Activated CD8-positive, alpha-beta memory T cell treated with anti-CD3 and anti-CD28 coated beads, Interleukin-2, amount 50 U/mL, for 1 hour (primary cell): ENCODE results near the gene LGALS1.
A peak's percentile ranks its signal among the peaks of the same experiment; 100 is the strongest.

ENCODE experiments used
- DNase-seq: peaks from one replicate; pipeline ENCODE4 v3.0.0-alpha.2; 2020; ENCODE audit errors: extremely low read depth

Gene LGALS1

DNA sequence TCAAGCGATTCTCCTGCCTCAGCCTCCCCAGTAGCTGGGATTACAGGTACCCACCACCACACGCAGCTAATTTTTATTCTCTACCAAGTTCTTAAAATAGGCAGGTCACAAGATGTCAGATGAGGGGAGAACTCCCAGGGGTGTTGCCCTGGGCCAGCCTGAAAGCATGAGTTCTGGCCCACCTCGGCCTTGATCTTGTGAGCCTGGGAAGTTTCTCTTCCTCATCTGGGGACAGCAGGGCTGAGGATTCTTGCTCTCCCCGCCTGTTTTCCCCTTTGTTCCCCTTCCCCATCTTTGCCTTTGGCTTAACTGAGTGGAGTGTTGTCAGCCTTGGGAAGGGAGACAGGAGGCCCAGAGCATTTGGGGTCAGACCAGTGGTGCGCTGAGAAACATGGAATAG, 13.4 kb upstream of the LGALS1 start:
- DNase-seq: no peak

DNA sequence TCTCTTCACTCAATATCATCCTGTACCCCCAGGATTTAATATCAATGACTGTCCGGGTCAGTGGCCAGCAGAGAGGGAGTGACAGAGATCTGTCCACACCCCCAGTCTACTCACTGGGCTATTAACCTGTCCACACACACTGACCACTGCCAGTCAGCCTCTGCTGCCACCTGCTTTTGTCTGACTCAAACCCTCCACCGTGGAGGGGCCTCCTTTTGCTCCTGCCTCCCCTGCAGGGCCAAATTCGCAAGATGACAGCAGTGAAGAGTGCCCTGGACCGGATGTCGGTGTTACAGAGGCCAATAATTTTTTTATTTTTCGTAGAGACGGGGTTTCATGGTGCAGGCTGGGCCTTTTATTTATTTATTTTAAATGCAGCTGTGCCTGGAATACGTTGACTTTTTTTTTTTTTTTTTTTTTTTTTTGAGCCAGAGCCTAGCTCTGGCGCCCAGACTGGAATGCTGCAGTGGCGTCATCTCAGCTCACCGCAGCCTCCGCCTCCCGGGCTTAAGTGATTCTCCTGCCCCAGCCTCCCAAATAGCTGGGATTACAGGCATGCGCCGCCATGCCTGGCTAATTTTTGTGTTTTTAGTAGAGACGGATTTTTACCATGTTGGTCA, 11.8 kb upstream of the LGALS1 start:
- no peak for DNase-seq

DNA sequence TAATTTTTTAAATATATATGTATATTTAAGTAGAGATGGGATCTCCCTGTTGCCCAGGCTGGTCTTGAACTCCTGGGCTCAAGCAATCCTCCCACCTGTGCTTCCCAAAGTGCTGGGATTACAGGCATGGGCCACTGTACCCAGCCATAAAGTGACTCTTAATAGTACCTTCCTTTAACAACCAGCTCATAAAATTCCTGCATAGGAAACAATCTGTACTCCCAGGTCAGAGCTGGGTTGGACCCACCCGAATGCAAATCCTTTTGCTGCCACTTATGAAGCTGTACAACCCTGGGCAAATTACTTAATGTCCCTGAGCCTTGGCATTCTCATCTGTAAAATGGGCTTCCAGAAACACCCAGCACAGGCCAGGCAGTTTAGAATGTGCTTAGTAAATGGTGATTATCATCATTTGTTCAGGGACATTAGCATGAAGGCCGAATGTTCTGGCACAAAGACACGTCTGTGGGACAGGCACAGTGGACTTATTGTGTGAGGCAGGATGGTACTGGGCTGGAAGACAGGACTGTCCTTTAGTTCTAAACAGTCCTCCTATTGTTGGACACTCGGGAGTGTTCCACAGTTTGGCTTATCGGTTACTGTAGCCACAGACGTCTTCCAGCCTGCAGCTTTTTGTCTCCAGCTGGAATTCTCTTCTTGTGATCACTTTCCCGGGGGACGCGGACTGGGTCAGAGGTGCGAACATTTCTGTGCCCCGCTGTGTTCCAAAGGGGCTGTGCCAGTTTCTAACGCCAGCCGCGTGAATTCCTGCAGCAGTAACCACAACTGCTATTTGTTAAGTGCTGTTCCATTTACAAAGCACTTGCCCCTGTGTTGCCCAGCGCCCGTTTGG, 11.0 kb upstream of the LGALS1 start:
- DNase-seq: no peak

DNA sequence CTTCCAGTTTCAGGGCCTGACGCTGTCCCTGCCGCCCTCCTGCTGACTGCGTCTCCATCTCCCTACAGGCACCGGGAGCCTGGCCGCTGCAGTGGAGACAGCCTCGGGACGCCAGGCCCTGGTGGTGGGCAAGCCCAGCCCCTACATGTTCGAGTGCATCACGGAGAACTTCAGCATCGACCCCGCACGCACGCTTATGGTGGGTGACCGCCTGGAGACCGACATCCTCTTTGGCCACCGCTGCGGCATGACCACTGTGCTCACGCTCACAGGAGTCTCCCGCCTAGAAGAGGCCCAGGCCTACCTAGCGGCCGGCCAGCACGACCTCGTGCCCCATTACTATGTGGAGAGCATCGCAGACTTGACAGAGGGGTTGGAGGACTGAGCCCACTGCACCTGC, 9.9 kb upstream of the LGALS1 start:
- no peak for DNase-seq

DNA sequence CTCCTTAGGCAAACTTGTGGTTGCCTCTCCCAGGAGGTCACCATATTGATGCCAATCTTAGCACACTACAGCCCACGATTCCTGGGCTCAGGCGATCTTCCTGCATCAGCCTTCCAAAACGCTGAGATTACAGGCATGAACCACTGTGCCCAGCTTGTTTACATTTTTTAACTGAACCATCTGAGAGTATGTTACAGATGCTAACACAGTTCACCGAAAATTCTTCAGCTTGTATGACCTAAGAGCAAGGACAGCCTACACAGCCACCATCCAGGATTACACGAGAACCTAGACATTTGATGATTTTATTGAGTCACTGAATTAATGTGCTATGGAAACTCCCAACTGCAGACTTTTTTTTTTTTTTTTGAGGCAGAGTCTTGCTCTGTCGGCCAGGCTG, 5.8 kb upstream of the LGALS1 start:
- no peak for DNase-seq

DNA sequence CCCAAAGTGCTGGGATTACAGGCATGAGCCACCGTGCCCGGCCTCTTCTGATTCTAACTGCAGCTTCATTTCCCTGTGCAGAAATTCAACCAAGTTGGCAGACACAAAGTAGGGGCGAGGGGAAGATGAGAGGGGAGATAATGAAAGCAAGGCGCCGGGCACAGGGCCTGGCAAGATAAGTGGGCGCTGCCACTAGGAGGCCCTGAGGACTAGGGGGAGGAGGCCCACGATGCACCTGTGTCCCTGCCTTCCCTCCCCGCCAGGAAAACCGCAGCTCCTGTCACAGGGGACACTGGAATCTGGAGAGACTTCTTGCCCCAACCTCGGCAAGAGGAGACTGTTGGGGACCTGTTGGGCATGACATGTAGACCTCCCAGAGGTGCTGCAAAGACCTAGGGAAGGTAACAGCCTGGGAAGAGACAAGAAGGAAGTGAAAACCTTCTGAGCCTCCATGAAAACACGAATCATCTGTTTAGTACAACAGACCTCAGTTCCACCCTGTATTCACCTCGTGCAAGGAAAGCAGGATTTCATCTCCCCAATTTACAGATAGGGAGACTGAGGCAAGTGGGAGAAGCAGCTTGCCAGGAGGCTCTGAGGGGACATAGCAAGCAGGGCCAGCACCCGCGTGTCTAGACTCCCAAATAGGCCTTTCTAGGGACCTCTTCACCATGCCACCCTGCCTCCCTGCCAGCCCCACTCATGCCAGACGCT, 3.1 kb upstream of the LGALS1 start:
- no peak for DNase-seq

DNA sequence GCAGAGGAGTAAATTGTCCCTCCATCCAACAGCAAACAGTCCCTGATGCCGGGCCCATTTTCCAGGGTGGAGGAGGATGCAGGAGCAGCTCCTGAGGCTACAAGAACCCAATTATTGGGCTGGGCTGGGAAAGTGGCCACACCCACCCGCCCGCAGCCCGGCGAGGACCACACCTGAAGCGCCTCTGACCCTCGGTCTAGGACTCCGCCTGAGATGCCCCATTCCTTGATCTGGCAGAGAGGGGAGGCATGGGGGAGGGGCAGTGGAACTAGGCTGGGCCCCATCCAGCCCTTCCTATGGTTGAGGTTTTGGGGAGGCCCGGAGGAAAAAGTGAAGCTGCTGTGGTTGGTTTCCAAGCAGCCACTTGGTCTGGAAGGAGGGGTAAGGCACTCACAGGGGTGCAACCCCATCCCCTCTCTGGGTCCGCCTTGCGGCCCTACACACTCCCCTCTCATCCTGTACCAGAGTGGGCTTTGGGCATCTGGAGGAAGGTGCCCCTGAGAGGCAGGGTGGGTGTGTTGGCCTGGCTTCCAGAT, 2.4 kb upstream of the LGALS1 start:
- DNase-seq: no peak

DNA sequence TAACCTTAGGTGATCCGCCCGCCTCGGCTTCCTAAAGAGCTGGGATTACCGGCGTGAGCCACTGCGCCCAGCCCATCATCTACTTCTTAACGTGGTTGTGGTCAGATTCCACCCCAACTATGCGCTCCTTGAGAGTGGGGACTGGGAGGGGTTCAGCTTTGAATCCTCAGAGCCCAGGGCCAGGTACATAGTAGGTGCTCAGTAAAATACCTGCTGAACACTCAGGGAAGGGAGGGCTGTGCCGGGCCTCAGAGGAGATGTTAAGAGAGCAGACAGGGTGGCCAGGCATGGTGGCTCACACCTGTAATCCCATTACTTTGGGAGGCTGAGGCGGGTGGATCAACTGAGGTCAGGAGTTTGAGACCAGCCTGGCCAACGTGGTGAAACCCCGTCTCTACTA, 1.2 kb upstream of the LGALS1 start:
- no peak for DNase-seq

DNA sequence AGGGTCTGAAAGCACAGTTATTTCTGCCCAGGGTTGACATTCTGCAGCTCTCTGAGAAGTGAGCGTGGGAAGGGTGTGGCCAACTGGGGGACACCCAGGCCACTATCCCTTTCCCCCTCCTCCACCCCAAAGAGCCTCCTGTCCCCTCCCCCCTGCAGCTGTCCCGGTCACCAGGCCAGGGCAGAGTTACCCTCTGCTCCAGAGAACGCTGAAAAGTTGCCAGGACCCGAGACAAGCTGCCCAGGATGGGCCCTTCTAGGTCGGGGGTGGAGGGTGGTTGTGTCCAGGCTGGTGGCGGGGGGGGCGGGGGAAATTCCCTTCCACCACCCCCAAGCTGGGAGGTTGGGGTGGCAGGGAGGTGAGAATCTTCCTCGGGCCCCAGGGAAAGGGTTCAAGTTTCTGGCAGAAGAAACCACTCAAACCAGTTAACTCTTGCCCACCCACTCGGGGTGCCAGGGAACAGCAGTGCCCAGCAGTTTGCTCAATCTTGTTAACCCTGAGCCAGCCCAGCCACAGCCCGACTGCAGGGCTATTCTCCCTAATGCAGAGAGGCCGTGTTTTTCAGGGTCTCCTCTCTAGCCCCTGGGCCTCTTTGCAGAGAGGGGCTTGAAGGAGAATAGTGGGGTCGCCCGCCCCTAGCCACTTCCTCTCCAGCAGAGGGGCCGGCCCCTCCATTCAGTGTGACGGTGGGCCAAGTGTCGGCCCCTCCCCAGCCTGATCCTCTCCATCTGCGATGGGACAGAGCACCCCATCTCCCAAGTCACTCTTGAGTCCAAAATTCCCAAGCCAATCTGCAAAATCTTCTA, 697 bp downstream of the LGALS1 start:
- no peak for DNase-seq

DNA sequence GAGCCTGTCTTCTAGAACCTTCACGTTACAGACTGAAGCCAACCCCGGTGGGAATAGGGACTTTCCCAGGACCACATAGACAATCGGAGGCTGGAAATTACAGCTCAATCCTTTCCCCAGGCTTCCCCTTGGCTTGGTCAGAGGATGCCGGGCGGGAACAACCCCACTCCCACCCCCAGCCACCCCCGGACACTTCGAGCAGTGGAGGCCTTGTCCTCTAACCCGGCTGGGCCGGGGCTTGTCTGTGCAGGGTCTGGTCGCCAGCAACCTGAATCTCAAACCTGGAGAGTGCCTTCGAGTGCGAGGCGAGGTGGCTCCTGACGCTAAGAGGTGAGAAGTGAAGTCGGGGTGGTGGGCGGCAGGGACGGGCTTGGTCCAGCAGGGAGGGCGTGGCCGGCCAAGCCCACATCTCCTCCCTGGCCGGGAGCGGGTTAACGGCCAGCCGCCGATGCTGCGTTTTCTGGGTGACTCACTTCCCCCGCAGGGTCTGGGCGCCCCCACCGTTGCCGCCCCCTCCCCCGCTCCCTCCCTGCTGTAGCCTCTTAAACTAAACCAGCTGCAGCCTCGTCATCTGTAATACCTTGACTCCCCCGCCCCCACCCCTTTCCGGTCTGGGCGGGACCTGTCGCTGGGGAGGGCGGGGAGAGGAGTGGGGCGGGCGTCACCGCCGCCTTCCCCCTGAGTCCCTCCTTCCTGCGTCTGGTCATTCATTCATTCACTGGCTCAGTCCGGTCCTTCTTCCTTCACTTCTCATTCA, 1.5 kb downstream of the LGALS1 start:
- peak; percentile 89 for DNase-seq

DNA sequence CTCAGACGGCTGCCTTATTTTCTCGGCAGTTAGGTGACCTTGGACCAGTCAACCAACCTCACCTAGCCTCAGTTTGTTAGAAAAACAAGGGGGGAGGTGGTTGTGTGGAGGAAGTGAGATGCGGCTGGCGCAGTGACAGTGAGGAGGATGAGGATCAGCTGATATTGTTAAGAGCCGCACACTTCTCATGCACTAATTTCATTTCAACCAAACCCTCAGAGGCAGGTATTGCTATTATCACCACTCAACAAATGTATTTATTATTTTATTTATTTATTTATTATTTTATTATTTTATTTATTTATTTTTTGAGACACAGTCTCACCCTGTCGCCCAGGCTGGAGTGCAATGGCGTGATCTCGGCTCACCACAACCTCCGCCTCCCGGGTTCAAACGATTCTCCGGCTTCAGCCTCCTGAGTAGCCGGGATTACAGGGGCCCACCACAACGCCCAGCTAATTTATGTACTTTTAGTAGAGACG, 2.1 kb downstream of the LGALS1 start:
- peak; percentile 27 for DNase-seq

DNA sequence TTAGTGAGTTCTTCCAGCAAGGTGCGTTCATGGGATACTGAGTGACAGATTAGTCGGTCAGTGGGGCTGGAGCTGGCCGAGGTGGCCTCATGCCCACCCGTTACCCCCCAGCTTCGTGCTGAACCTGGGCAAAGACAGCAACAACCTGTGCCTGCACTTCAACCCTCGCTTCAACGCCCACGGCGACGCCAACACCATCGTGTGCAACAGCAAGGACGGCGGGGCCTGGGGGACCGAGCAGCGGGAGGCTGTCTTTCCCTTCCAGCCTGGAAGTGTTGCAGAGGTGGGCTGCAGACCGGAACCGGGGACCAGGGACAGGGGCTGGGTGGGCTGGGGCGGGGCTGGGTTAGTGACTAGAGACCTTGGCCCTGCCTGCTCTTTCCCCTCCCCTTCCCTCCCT, 2.9 kb downstream of the LGALS1 start:
- no peak for DNase-seq

DNA sequence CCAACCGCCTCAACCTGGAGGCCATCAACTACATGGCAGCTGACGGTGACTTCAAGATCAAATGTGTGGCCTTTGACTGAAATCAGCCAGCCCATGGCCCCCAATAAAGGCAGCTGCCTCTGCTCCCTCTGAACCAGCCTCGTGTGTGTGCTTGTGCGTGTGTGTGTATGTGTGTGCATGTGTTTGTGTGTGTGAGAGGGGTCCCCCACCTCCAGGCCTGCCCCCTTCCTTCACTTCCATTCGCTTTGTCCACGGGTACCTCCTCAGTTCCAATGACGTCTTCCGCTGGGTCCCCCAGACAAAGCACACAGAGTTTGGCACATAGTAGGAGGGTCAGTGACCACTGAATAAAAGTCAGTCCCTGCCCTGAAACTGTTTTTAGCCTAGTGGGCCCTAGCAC, 4.2 kb downstream of the LGALS1 start:
- DNase-seq: no peak

DNA sequence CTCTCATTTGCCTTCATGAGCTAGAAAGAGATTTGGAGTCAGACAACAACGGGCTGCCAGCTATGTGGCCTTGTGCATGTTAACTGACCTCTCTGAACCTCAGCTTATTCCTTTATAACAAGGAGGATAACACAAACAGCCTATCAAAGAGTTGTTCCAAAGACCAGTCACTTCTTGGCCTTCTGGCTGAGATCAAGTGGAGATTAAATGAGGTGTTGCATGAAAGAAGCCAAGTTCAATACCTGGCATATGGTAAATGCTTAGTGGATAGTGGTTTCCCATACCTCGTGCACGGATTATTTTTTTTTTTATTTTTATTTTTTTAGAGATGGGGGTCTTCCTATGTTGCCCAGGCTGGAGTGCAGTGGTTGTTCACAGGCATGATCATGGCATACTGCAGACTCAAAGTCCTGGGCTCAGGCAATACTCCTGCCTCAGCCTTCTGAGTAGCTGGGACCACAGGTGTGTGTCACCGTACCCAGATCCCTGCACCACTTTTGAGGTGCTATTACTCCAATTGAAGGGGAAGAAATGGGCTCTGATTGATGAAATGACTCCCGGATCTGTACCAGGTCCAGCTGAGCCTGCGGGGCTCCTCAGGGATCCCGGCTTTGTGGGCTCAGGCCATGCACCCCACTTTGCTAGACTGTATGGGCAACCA, 4.9 kb downstream of the LGALS1 start:
- DNase-seq: no peak

DNA sequence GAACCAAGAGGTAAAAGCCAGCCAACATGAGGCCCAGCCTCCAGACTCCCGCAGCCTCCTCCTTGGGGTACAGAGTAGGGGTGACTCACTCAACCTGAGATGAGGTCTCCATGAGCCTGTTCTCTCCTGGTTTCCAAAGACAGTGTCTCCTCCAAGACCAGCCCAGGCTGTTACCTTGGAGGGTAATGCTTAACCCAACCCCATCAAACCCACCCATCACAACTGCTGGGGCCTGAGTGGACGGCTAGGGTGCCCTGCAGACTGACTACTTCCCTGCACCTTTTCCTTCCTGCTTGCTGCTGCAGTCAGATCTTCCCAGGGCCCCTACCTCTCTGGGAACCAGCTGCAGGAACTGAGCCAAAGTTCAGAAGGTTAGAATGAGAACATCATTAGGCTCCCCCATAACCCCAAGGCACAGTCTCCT, 5.6 kb downstream of the LGALS1 start:
- no peak for DNase-seq

DNA sequence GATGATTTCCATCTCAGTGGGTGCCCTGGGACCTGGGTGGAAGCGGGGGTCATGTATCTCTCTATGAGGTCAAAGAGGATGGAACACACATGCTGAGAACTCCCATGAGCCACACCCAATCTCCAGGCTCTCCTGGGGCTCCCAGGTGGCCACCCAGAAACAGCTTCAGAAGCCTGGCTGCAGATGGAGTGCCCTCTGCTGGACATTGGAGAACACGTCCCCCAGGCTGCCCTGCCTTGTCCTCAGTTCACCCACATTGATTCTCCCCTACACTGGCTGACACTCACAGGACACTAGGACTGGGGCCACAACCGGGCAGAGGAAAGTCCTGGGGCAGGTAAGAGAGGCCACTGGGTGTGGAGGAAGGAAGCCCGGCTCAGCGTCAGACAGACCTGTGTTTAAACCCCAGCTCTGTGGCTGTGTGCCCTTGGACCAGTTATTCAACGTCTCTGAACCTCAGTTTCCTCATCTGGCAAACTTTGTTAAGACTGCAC, 6.2 kb downstream of the LGALS1 start:
- DNase-seq: peak; percentile 35

DNA sequence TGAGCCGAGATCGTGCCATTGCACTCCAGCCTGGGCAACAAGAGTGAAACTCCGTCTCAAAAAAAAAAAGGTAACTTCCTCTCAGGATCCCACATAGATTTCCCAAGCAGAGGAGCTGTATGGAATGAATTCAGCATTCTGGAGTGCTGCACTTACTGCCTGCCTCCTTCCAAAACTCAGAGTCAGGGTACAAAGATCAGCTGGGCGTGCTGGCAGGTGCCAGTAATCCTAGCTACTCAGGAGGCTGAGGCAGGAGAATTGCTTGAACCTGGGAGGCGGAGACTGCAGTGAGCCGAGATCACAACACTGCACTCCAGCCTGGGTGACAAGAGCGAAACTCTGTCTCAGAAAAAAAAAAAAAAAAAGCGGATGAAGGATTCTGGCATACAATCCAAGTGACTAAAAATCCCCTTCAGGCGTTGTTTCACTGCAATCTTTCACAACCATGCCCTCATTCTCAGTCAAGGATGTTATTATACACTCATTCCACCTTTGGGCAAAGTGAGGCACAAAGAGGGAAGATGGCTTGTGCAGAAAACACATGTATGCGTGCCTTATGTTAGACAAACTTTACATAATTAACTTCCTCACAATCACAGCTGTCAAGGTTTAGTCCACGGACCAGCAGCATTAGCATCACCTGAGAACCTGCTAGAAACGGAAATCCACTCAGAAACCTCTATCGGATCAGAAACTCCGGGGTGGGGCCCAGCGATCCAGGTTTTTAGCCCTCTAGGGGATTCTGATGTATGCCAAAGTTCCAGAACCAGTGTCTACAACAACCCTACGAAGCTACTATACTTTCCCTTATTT, 9.6 kb downstream of the LGALS1 start:
- no peak for DNase-seq

DNA sequence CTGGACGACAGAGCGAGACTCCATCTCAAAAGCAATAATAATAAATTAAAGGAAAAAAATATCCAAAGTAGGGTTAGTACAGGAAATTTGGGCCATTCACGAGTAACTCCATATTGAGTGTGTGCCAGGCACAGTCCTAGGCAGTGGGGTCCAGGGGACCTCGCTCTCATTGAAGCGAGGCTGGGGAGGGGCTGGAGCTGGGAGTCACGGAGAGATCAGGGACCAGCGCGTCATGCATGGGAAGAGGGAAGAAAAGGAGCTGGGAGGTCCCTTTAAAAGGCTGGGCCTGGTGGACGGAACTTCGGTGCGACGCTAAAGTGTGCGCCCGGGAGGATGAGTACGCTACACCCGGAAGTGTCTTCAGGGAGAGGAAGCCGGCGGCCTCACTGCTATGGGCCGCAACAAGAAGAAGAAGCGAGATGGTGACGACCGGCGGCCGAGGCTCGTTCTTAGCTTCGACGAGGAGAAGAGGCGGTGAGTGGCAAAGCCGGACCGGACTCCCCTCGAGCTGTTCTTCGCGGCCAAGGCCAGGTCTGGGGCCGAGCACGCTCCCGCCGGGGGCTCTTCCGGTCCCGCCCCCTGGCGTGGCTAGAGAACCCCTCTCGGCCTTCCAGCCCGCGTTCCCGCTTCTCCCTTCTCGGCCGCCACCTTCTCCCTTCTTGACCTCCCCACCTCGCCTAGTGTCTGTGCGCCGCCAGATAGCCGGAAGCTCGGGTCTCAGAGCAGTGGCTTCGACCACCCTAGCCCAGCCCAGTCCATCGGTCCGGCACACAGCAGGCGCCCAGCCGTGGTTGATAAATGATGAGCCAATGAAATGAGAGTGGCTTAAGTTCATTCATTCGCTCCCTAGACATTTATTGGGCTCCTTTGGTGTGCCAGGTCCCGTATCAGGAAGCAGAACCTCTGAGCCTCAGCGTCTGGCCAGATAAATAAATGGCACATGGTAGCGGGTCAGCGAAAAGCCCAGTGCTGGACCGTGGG, 10.9 kb downstream of the LGALS1 start, which contains the start of gene NOL12:
Gene NOL12, plus strand, starts transcription at position 342 of the 981 bp plus-strand sequence. Its CDS starts 50 bp downstream, at position 392.
- DNase-seq: peak; percentile 39
